NB4 (cell line): ENCODE results near the gene TUBGCP2.

Source experiments
- CTCF ChIP-seq: IDR thresholded peaks from one replicate; pipeline ENCODE4 v1.5.1; 2012; ENCODE audit warnings: low read depth, low read length
- MAX ChIP-seq: IDR thresholded peaks from 2 replicates; pipeline ENCODE4 v1.6.1; 2011; ENCODE audit warnings: low read depth, low read length
- MYC ChIP-seq: IDR thresholded peaks from 2 replicates; pipeline ENCODE4 v1.6.1; 2011; ENCODE audit warnings: low read depth, low read length
- POLR2A ChIP-seq: IDR thresholded peaks from 2 replicates; pipeline ENCODE4 v1.6.1; 2011; ENCODE audit warnings: mild to moderate bottlenecking; ENCODE audit not compliant: insufficient read length; ENCODE audit errors: extremely low read depth

- TF ChIP-seq CTCF: no peak
- TF ChIP-seq POLR2A: no peak
- no peak for TF ChIP-seq MAX
- no peak for TF ChIP-seq MYC
These were observed 46.6 kb upstream of the TUBGCP2 start for GRCh38 chr10:133355266-133355665.
